OCI-LY1 (cell line): ENCODE data around the gene KCNJ12.

ENCODE experiments used
- H2AFZ ChIP-seq: fragments of 200-600 bp; sonication (generic), shearing (Covaris generic); 2 replicates; pipeline ENCODE4 v1.6.0; 2014; ENCODE audit warnings: antibody characterized with exemption, mild to moderate bottlenecking, low read length
- H3F3A ChIP-seq: fragments of 200-600 bp; sonication (generic), shearing (Covaris generic); 2 replicates; pipeline ENCODE4 v1.6.0; 2014; ENCODE audit warnings: mild to moderate bottlenecking, antibody characterized with exemption, low read length, moderate library complexity; ENCODE audit not compliant: insufficient read depth
- H3K27ac ChIP-seq: fragments of 200-600 bp; sonication (generic); 2 replicates; pipeline ENCODE4 v1.5.1; 2014; ENCODE audit warnings: low read length, mixed run types, mild to moderate bottlenecking, low read depth; ENCODE audit not compliant: poor library complexity, severe bottlenecking
- H3K27me3 ChIP-seq: fragments of 200-600 bp; sonication (generic); 2 replicates; pipeline ENCODE4 v1.6.0; 2014; ENCODE audit warnings: antibody characterized with exemption, mild to moderate bottlenecking, low read length, moderate library complexity; ENCODE audit not compliant: insufficient read depth
- H3K36me3 ChIP-seq: fragments of 200-600 bp; sonication (generic); 2 replicates; pipeline ENCODE4 v1.6.1; 2014; ENCODE audit warnings: mild to moderate bottlenecking, antibody characterized with exemption, low read length, moderate library complexity, mixed read lengths; ENCODE audit not compliant: insufficient read depth
- H3K4me1 ChIP-seq: fragments of 200-600 bp; sonication (generic); 2 replicates; pipeline ENCODE4 v1.5.1; 2014; ENCODE audit warnings: mild to moderate bottlenecking, low read length, moderate library complexity; ENCODE audit not compliant: insufficient read depth, severe bottlenecking
- H3K4me2 ChIP-seq: fragments of 200-600 bp; sonication (generic), shearing (Covaris generic); 2 replicates; pipeline ENCODE4 v1.6.1; 2014; ENCODE audit warnings: low read length
- H3K4me3 ChIP-seq: fragments of 200-600 bp; sonication (generic); 2 replicates; pipeline ENCODE4 v1.5.1; 2014; ENCODE audit warnings: low read length, low read depth, mild to moderate bottlenecking, mixed read lengths; ENCODE audit not compliant: poor library complexity, severe bottlenecking
- H3K79me2 ChIP-seq: fragments of 200-600 bp; shearing (Covaris generic); 2 replicates; pipeline ENCODE4 v1.6.1; 2016; ENCODE audit warnings: mixed run types, low read length, mixed read lengths; ENCODE audit not compliant: insufficient read depth
- H3K9ac ChIP-seq: fragments of 200-600 bp; sonication (generic), shearing (Covaris generic); 2 replicates; pipeline ENCODE4 v1.6.1; 2014; ENCODE audit warnings: mild to moderate bottlenecking, low read length, mixed read lengths
- H3K9me2 ChIP-seq: fragments of 200-600 bp; sonication (generic), shearing (Covaris generic); 2 replicates; pipeline ENCODE4 v1.6.1; 2014; ENCODE audit warnings: low read depth, mild to moderate bottlenecking, low read length, mixed read lengths
- H3K9me3 ChIP-seq: fragments of 200-600 bp; shearing (Covaris generic); 2 replicates; pipeline ENCODE4 v1.6.1; 2014; ENCODE audit warnings: low read length, mixed read lengths
- H4K20me1 ChIP-seq: fragments of 200-600 bp; sonication (generic), shearing (Covaris generic); 2 replicates; pipeline ENCODE4 v1.6.0; 2016; ENCODE audit warnings: mild to moderate bottlenecking, low read length; ENCODE audit not compliant: insufficient read depth
- EZH2 ChIP-seq: fragments of 200-600 bp; sonication (generic), shearing (Covaris generic); IDR thresholded peaks from 2 replicates; pipeline ENCODE4 v1.8.0; 2017; ENCODE audit warnings: borderline replicate concordance, mixed run types, mild to moderate bottlenecking, antibody characterized with exemption, low read length, moderate library complexity, mixed read lengths
- TF ChIP-seq, protein P1 (sequence below): fragments of 200-600 bp; sonication (generic), shearing (Covaris generic); IDR thresholded peaks from 2 replicates; pipeline ENCODE4 v1.5.1; 2017; ENCODE audit warnings: mild to moderate bottlenecking, antibody characterized with exemption, low read length, moderate library complexity, mixed read lengths

The KCNJ12 gene

DNA sequence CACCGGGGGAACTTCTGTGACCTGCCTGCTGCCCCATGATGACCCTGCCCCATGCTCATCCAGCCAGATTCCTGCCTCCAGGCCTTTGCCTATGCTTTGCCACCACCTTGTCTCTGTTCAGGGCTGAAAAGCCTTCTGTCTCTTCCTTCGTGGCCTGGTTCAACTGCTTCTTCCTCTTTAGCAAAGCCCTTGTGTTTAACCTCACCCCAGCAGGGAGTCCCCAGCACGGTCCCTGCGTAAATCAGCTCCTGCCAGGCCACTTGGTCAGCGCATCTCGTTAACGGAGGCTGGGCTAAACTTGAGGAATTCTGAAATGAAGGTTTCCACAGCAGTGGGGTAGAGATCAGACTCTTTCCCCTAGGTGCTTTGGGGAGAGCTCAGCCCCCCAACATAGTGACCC lies 16.1 kb upstream of the KCNJ12 start:
- no peak overlapping the region for H3K4me2 ChIP-seq
- H3K9me2 ChIP-seq = no peaks in the 10 kb centered on the region
- H3F3A ChIP-seq = no peaks in the 10 kb centered on the region
- no peaks in the 10 kb centered on the region for H3K9me3 ChIP-seq
- H3K4me3 ChIP-seq = no peak overlapping the region
- H4K20me1 ChIP-seq = no peaks in the 10 kb centered on the region
- no peaks in the 10 kb centered on the region for H3K4me1 ChIP-seq
- H3K36me3 ChIP-seq = no peaks in the 10 kb centered on the region
- no peak overlapping the region for H3K27ac ChIP-seq
- no peak overlapping the region for H2AFZ ChIP-seq
- peaks cover 3% of the 10 kb centered on the region for H3K27me3 ChIP-seq
- no peaks in the 10 kb centered on the region for H3K79me2 ChIP-seq
- TF ChIP-seq EZH2 = no peak
- TF ChIP-seq, protein P1, sequence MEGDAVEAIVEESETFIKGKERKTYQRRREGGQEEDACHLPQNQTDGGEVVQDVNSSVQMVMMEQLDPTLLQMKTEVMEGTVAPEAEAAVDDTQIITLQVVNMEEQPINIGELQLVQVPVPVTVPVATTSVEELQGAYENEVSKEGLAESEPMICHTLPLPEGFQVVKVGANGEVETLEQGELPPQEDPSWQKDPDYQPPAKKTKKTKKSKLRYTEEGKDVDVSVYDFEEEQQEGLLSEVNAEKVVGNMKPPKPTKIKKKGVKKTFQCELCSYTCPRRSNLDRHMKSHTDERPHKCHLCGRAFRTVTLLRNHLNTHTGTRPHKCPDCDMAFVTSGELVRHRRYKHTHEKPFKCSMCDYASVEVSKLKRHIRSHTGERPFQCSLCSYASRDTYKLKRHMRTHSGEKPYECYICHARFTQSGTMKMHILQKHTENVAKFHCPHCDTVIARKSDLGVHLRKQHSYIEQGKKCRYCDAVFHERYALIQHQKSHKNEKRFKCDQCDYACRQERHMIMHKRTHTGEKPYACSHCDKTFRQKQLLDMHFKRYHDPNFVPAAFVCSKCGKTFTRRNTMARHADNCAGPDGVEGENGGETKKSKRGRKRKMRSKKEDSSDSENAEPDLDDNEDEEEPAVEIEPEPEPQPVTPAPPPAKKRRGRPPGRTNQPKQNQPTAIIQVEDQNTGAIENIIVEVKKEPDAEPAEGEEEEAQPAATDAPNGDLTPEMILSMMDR = no peak
- no peak overlapping the region for H3K9ac ChIP-seq

DNA sequence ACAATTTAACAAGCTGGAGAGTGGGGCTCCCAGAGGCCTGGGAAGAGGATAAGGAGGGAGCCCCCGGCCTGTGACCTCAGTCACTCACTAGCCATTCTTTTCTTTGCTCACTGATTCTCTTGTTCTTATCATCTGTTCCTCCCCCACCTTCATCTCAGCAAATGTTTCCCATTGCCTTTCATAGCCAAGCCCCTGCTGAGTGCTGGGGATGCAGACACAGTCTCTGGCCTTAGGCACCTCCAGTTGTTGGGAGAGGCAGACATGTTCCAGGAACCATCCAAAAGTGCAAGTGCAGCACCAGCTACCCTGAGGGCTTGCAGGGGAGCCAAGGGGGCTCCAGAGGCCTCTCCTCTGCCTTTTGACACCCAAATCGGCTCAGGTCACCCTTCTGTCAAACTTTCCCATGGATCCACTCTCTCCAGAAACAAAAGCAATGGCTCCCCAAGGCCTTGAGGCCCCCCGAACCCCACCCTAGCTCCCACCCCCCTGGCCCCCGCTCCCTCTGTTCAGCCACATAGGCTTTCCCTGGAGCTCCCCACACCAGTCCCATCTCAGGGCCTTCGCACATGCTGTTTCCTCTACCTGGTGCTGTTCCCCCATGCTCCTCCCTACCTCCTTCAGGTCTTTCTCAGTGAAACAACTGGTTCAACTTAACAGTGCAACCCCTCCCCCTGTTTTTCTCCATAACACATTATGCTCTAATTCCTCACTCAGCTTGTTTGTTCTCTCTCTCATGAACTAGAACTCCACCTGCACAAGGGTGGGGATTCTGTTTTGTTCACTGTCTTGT lies 14.9 kb upstream of the KCNJ12 start:
- no peak overlapping the region for H3K27ac ChIP-seq
- H3K4me2 ChIP-seq = no peak overlapping the region
- no peaks in the 10 kb centered on the region for H4K20me1 ChIP-seq
- H3K4me3 ChIP-seq = no peak overlapping the region
- H3K9me3 ChIP-seq = no peaks in the 10 kb centered on the region
- H3K27me3 ChIP-seq = peaks cover 3% of the 10 kb centered on the region
- no peak for TF ChIP-seq EZH2
- TF ChIP-seq, protein P1 = no peak
- H3K4me1 ChIP-seq = no peaks in the 10 kb centered on the region
- H3K9me2 ChIP-seq = no peaks in the 10 kb centered on the region
- H2AFZ ChIP-seq = no peak overlapping the region
- H3F3A ChIP-seq = no peaks in the 10 kb centered on the region
- no peak overlapping the region for H3K9ac ChIP-seq
- H3K79me2 ChIP-seq = no peaks in the 10 kb centered on the region
- no peaks in the 10 kb centered on the region for H3K36me3 ChIP-seq

DNA sequence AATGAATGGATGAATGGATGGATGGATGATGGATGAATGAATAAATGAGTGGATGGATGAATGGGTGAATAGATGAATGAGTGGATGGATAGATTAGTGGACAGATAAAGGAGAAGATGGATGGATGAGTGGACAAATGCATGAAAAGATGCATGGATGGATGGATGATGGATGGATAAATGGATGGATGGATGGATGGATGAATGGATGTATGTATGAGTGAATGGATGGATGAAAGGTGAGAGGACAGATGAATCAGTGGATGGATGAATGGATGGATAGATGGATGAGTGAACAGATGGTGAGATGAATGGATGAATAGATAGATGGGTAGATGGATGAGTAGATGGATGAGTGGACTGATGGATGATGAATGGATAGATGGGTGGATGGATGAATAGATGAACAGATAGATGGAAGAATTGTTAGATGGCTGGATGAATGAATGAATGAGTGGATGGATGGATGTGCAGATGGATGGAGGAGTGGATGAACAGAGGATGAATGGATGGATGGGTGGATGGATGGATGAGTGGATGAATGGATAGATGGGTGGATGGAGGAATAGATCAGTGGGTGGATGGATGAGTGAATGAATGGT lies 13.7 kb upstream of the KCNJ12 start:
- Histone ChIP-seq H3K9ac (no peak overlapping the region), H3K27me3 (peaks cover under 1% of the 10 kb centered on the region), H3K79me2 (no peaks in the 10 kb centered on the region), H3K9me2 (no peaks in the 10 kb centered on the region), H3F3A (no peaks in the 10 kb centered on the region), H3K4me2 (no peak overlapping the region), H2AFZ (no peak overlapping the region), H4K20me1 (no peaks in the 10 kb centered on the region), H3K4me1 (no peaks in the 10 kb centered on the region), H3K27ac (no peak overlapping the region), H3K4me3 (no peak overlapping the region), H3K9me3 (no peaks in the 10 kb centered on the region), H3K36me3 (no peaks in the 10 kb centered on the region)
- no peak for TF ChIP-seq EZH2
- TF ChIP-seq, protein P1 = no peak
